Myocyte (in vitro differentiated cells): ENCODE measurements around the gene CIC. TPM values are rescaled to one million over a fixed set of nuclear protein-coding genes. Genes with fewer than 3 reads are reported as not detected.

Source experiments
- DNase-seq: peaks from one replicate; pipeline ENCODE4 v3.0.0-alpha.2; 2012; ENCODE audit warnings: low read depth
- total RNA-seq: library from RNA; depleted of rRNA; stranded (reverse); fragments of >200 nt; gene quantifications from 2 replicates; pipeline ENCODE4 v1.2.3, GENCODE V29; 2014

The CIC gene
- total RNA-seq, 1 donor from 2014 or later: 49.0 TPM

DNA sequence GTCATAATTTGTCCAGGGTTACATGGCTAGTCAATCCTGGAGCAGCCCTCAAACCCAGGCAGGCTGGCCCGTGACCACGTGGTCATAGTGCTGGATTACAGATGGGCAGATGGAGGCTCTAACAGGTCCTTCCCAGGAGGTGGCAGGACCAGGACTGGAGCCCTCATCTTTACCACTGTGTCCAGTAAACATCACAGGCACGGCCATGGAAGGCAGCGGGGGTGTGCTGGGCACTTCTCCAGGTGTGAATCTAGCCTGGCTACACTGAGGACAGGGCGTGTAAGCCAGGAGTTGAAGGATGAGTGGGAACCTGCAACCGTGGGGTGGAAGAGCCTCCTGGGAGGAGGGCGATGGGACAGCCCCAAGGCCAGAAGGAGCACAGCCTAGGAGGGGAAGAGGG, 6.1 kb downstream of the CIC start:
- DNase-seq: peak; percentile 12

- no peak for DNase-seq
These were observed 6.5 kb downstream of the CIC start for GRCh38 chr19:42275517-42275916.

- peak; percentile 25 for DNase-seq
These were observed 7.2 kb downstream of the CIC start for GRCh38 chr19:42276284-42276683.

- peak; percentile 32 for DNase-seq
These were observed 7.8 kb downstream of the CIC start for GRCh38 chr19:42276821-42277220.

DNA sequence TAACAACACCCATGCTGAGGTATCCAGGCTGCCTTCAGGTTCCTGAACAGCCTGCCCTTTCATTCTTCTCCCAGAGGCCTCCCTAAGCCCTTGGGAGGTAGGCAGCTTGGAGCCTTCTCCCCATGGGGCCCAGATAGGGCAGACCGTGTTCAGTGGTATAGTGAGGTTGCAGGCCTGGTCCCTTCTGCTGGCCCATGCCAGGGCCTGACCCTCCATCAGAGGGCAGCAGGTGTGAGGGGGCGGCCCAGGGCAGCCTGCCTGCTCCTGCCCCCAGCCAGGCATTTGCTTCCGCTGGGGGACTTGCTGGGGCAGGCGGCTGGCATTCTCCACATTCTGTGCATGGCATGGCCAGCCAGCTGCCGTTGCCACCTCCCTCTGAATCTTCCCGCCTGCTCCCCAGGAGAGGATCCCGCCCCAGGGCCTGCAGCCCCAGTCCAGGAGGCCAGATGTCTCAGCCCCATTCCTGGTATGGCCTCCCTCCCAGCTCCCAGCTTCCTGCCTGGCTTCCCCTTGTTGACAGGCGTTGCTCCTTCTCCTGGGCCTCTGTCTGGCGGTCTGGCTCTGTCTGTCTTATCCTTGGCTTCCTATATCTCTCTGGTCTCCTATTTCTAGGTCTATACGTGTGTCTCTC, 8.9 kb downstream of the CIC start:
- peak; percentile 92 for DNase-seq

DNA sequence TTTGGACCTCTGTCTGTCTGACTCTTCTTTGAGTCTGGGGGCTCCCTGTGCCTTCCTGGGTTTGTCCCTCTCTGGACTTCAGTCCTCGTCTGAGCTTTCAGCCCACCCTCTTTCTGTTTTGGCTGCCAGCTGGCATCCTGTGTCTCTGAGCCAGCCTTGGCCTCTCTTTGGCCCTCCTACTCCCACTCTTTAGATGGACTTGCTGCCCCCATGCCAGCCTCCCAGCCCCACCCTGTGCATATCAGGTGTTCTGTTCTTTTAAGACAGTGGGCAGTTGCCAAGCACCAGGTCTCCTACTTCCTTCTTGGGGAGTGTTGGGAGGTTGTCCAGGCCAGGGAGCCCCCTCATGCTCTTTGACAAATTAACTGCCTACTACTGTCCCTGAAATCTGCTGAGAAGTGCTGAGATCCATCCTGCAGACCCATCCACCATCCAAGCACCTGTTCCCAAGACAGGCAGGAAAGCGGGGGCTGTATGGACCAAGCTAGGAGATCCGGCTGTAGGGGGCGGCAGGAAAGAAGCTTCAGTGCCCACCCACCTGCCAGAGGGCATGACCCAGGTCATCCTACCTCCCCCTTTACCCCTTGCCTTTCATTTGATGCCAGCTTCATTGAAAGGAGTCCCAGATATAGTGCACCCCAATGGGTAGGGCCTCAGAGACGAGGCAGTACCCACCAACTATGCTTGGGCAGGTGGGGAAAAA, 9.6 kb downstream of the CIC start:
- DNase-seq: peak; percentile 73

DNA sequence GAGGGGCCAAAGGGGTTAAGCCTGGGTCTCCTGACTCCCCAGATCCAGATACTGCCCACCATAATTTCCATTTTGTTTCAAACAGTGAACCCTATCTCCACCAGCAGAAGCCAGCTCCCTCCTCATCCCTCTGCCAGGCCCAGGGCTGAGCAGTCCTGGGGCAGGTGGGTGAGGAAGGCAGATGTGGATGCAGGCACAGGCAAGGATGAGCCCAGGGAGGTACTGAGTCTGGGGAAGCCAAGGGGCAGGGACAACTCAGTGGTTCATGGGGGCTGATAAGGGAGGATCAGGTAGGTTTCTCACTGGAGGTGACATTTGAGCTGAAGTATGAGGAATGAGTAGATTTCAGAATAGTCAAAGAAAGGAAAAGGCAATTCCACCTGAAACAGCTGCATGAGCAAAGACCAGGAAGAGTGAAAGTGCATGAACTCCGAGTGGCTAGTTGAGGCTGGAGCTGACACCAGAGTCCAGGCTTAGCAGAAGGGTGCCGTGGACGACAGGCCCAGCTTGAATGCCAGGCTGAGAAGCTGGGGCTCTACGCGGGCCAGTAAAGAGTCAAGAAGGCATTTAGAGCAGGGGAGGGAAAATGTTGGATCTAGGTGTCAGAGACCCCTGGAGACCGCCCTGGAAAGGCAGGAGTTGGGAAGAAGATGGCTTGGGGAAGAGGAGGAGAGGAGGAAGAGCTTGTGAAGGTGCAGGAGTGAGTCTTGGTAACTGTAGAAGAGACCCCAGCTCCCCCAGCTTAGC, 10.3 kb downstream of the CIC start:
- DNase-seq: no peak

DNA sequence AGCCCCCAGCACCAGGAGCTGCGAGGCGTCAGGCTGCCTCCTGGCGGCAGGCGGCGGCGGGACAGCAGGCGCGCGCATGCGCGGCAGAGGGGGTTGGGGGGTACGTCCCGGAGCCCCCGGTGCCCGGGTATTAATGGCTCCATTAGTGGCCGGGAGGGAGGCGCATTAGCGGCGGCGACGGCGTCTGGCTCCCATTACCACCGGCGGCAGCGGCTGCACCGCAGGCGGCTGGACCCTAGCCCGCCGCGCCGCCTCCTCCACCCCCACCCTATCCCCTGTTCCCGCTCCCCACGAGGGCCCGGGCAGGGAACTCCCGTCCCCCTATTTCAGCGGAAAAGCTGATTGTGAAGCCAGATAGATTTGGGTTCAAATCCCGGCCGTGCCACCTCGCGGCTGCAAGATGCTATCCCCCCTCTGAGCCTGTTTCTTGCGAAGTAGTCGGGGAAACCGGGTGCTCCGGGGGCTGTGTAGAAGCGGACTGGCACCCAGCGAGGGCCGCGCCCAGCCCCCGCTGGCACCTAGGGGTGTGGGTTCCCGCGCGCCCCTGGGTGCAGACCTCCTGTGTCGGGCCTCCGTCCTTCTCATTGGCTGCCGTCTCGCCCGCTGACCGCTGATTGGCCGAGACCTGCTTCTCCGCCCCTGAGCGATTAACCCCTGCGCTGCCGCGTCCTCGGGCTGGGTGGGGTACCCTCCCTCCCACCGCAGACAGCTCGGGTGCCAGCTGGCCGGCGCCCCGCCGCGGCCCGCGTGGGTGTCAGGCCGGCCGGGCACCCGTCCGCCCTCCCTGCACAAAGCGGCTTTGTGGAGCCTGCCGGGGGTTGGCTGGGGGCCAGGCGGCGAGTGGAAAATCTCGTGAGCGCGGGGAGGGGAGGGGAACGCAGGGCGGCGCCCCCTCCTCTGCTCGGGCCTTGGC, 11.1 kb downstream of the CIC start:
- DNase-seq: peak; percentile 96

- DNase-seq: peak; percentile 73
These were observed 11.7 kb downstream of the CIC start for GRCh38 chr19:42280815-42281145.

DNA sequence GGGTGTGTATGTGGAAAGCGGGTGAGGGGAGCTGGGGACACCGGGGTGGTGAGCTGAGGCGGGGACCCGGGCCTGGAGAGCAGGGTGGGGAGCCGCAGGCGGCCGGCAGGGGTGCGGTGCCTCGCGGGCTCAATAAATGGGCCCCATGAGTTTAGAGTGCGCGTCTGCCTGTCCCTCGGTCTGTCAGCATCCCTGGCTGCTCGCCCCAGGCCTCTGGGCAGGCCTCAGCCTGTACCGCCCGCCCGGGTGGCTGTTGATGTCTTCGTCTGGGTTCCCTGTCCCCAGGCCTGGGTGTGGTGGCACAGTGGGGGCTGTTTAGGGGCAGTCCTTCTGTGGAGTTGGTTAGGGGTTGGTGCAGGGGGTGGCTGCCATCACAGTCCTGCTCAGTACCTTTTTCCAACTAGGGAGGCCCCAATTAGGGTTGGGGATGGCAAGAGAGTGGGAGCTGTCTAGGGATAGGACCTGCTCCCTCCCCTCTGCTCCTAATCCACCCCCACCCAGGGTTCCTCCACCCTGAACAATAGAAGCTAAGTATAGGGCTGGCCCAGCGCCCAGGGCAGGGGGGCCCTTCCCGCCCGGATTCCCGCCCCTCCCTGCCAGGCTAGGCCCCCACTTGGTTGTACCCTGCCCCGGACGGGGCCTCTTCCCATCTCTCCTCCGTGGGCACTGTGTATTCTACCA, 12.2 kb downstream of the CIC start:
- DNase-seq: peak; percentile 26

- DNase-seq: peak; percentile 28
These were observed 13.0 kb downstream of the CIC start for GRCh38 chr19:42281827-42282762.

DNA sequence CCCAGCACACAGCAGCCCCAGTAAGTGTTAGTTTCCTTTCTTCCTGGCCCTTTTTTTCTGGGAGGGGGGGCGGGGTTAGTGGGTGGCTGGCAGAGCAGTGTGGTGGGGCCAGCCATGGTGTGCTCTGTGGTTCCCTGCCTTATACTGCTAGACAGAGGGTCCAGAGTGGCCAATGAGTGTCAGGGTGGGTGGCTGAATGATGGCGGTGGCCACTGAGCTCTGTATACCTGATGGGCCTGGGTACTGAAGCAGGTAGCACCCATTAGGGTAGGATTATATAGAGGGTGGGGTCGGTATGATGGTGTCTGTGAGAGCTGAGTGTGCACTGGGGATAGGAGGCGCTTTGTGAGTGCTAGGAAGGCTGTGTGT, 13.8 kb downstream of the CIC start:
- no peak for DNase-seq

GRCh38 chr19:42283188-42284065, 14.4 kb downstream of the CIC start:
- DNase-seq: peak; percentile 94

GRCh38 chr19:42284066-42284501, 15.0 kb downstream of the CIC start:
- DNase-seq: peak; percentile 77

- peak; percentile 17 for DNase-seq
These were observed 15.7 kb downstream of the CIC start for GRCh38 chr19:42284591-42285341.

- no peak for DNase-seq
These were observed 16.5 kb downstream of the CIC start for GRCh38 chr19:42285541-42285941.

GRCh38 chr19:42285988-42286348, 16.9 kb downstream of the CIC start:
- no peak for DNase-seq
